OCI-LY7 (cell line): ENCODE results near the gene SPEN. TPM values are rescaled to one million over a fixed set of nuclear protein-coding genes. Genes with fewer than 3 reads are reported as not detected.

Experiments used
- BruUV-seq: library from RNA; stranded (reverse); fragments of 400-500 nt; replicated peaks from 2 replicates; lab custom pipeline; 2021; lab: Mats Ljungman, UMichigan
- CTCF ChIA-PET: fragments of 300-600 bp; sonication (Branson Sonifier 250); formaldehyde crosslinking; loops from one replicate; lab custom pipeline; 2022; ENCODE audit warnings: antibody characterized with exemption; ENCODE audit not compliant: unreplicated experiment; lab: Charles Lee
- POLR2A ChIA-PET: fragments of 300-600 bp; sonication (Branson Sonifier 250); formaldehyde crosslinking; loops from one replicate; lab custom pipeline; 2022; ENCODE audit warnings: antibody characterized with exemption; lab: Charles Lee
- DNase-seq: peaks from one replicate; pipeline ENCODE4 v3.0.0-alpha.2; 2015; ENCODE audit warnings: low spot score
- H2AFZ ChIP-seq: fragments of 200-600 bp; sonication (generic), shearing (Covaris generic); 2 replicates; pipeline ENCODE4 v1.6.1; 2014; ENCODE audit warnings: mild to moderate bottlenecking, antibody characterized with exemption, low read length, moderate library complexity
- H3K27ac ChIP-seq: fragments of 200-600 bp; sonication (generic); 2 replicates; pipeline ENCODE4 v1.5.1; 2014; ENCODE audit warnings: mixed run types, low read depth, mild to moderate bottlenecking, moderate library complexity, low read length, inconsistent platforms; ENCODE audit not compliant: poor library complexity, severe bottlenecking
- H3K36me3 ChIP-seq: fragments of 200-600 bp; sonication (generic); 2 replicates; pipeline ENCODE4 v1.6.1; 2014; ENCODE audit warnings: mild to moderate bottlenecking, antibody characterized with exemption, low read length, moderate library complexity, mixed read lengths; ENCODE audit not compliant: insufficient read depth
- H3K4me1 ChIP-seq: fragments of 200-600 bp; sonication (generic); 2 replicates; pipeline ENCODE4 v1.5.1; 2014; ENCODE audit warnings: mild to moderate bottlenecking, low read length; ENCODE audit not compliant: insufficient read depth, poor library complexity, severe bottlenecking
- H3K4me2 ChIP-seq: fragments of 200-600 bp; sonication (generic); 2 replicates; pipeline ENCODE4 v1.6.1; 2014; ENCODE audit warnings: mild to moderate bottlenecking, low read length
- H3K4me3 ChIP-seq: fragments of 200-600 bp; sonication (generic); 2 replicates; pipeline ENCODE4 v1.5.1; 2014; ENCODE audit warnings: mild to moderate bottlenecking, low read depth, low read length; ENCODE audit not compliant: poor library complexity, severe bottlenecking
- H3K79me2 ChIP-seq: fragments of 200-600 bp; sonication (generic); 2 replicates; pipeline ENCODE4 v1.6.1; 2016; ENCODE audit warnings: low read depth, mild to moderate bottlenecking, low read length, moderate library complexity, mixed read lengths; ENCODE audit not compliant: insufficient read depth
- H3K9me2 ChIP-seq: fragments of 200-600 bp; sonication (generic); 2 replicates; pipeline ENCODE4 v1.6.1; 2016; ENCODE audit warnings: mild to moderate bottlenecking, low read length, mixed read lengths; ENCODE audit not compliant: insufficient read depth
- H3K9me3 ChIP-seq: fragments of 200-600 bp; sonication (generic); 2 replicates; pipeline ENCODE4 v1.6.1; 2014; ENCODE audit warnings: mild to moderate bottlenecking, mixed run types, low read length, mixed read lengths
- H4K20me1 ChIP-seq: fragments of 200-600 bp; sonication (generic); 2 replicates; pipeline ENCODE4 v1.6.1; 2014; ENCODE audit warnings: mild to moderate bottlenecking, antibody characterized with exemption, low read length, moderate library complexity, mixed read lengths; ENCODE audit not compliant: insufficient read depth
- CTCF ChIP-seq: fragments of 200-600 bp; sonication (generic); conservative IDR thresholded peaks from 2 replicates; pipeline ENCODE4 v1.5.1; 2014; ENCODE audit warnings: mild to moderate bottlenecking, antibody characterized with exemption, low read length, moderate library complexity, mixed read lengths
- EZH2phosphoT487 ChIP-seq: fragments of 200-600 bp; sonication (generic); IDR thresholded peaks from 2 replicates; pipeline ENCODE4 v1.6.1; 2018; ENCODE audit warnings: low read depth, borderline replicate concordance, mild to moderate bottlenecking, mixed run types, antibody characterized with exemption, low read length, moderate library complexity, mixed read lengths
- intact Hi-C: fragments of 100-400 bp; cut with micrococcal nuclease; formaldehyde crosslinking; loops from one replicate; pipeline ENCODE4 v1.10.0; 2022; ENCODE audit not compliant: unreplicated experiment
- total RNA-seq, 2 experiments: library from RNA; depleted of rRNA in 1 of 2; stranded (reverse); fragments of >200 nt in 1 of 2; shearing (Covaris generic) in 1 of 2; gene quantifications; 2 replicates each; pipeline ENCODE4 v1.2.3, GENCODE V29; 2014 to 2022

SPEN gene
- total RNA-seq, 2 experiments from 2014 or later = 40.7 to 87.1 TPM

GRCh38 chr1:15870421-15870820 is 22.9 kb downstream of the SPEN start:
- Histone ChIP-seq H3K36me3 (peaks cover 46% of the 10 kb centered on the region), H3K4me2 (no peak overlapping the region), H3K9me2 (no peaks in the 10 kb centered on the region), H3K27ac (no peak overlapping the region), H3K4me1 (no peaks in the 10 kb centered on the region), H3K9me3 (no peaks in the 10 kb centered on the region; the same call in 1 of the 2 replicates), H3K79me2 (peaks cover 100% of the 10 kb centered on the region), H2AFZ (no peak overlapping the region), H3K4me3 (no peak overlapping the region), H4K20me1 (peaks cover 41% of the 10 kb centered on the region)
- intact Hi-C loops = no loop called here
- BruUV-seq = no TSS peak
- CTCF ChIA-PET = no interaction called here
- TF ChIP-seq EZH2phosphoT487 = no peak
- TF ChIP-seq CTCF = no peak
- POLR2A ChIA-PET = interaction anchor here (0.7 to 1.3 kb wide), 3 partner anchors 13 to 24 kb away, joined by 3 to 4 read pairs (median 4); partner anchors contain the start of gene SPEN
- no peak for DNase-seq

DNA sequence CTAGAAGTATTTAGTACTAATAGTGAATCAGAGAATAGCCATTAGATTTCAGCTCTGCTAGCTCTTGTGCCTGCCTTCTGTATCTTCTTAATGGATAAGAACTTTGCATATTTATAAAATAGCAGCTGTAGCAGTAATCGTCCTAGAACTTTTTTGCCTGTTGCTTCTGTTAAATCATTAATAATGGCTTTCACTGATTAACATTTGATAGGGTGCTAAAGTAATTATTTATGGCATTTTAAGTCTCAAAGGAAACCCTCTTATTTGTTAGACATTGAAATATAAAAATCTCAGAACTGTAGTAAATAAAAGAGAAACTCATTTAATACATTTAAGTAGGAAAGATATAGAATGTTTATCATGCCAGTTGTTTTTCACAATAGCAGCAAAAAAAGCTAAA is 27.0 kb downstream of the SPEN start:
- Histone ChIP-seq H3K9me2 (no peaks in the 10 kb centered on the region), H4K20me1 (peaks cover 55% of the 10 kb centered on the region), H3K27ac (no peak overlapping the region), H3K9me3 (no peaks in the 10 kb centered on the region), H3K36me3 (peaks cover 70% of the 10 kb centered on the region), H3K79me2 (peaks cover 100% of the 10 kb centered on the region), H2AFZ (no peak overlapping the region), H3K4me1 (no peaks in the 10 kb centered on the region), H3K4me2 (no peak overlapping the region), H3K4me3 (no peak overlapping the region)
- TF ChIP-seq EZH2phosphoT487 (no peak), CTCF (no peak)
- ChIA-PET CTCF (no interaction called here), POLR2A (interaction anchor here (0.6 to 0.7 kb wide), 2 partner anchors 14 to 96 kb away, joined by 3 read pairs; no protein-coding TSS in a partner anchor)
- no TSS peak for BruUV-seq
- intact Hi-C loops = no loop called here
- DNase-seq = no peak

GRCh38 chr1:15876357-15877055 is 29.0 kb downstream of the SPEN start:
- no peaks in the 10 kb centered on the region for H3K9me2 ChIP-seq
- H4K20me1 ChIP-seq = peaks cover 57% of the 10 kb centered on the region
- CTCF ChIA-PET = no interaction called here
- DNase-seq = no peak
- POLR2A ChIA-PET = interaction anchor here (0.8 to 1.7 kb wide), 4 partner anchors 10 to 178 kb away, joined by 3 to 6 read pairs (median 4); no protein-coding TSS in a partner anchor
- no peak overlapping the region for H3K4me2 ChIP-seq
- no peaks in the 10 kb centered on the region for H3K4me1 ChIP-seq
- peaks cover 99% of the 10 kb centered on the region for H3K79me2 ChIP-seq
- H3K9me3 ChIP-seq = no peaks in the 10 kb centered on the region
- intact Hi-C loops = no loop called here
- H2AFZ ChIP-seq = no peak overlapping the region
- BruUV-seq = no TSS peak
- H3K27ac ChIP-seq = no peak overlapping the region
- TF ChIP-seq EZH2phosphoT487 = no peak
- no peak for TF ChIP-seq CTCF
- no peak overlapping the region for H3K4me3 ChIP-seq
- H3K36me3 ChIP-seq = peaks cover 84% of the 10 kb centered on the region
